Measurements from ENCODE around the gene MAD2L2. TPM values are rescaled to one million over a fixed set of nuclear protein-coding genes. Genes with fewer than 3 reads are reported as not detected.
"Not testable (repeated sequence)": the region's sequence is repeated elsewhere in the genome, so short reads cannot be mapped to it uniquely, and the experiment has no call there.

MAD2L2 gene
- total RNA-seq, 2 experiments from 2014 or later = 68.7 to 73.3 TPM

DNA sequence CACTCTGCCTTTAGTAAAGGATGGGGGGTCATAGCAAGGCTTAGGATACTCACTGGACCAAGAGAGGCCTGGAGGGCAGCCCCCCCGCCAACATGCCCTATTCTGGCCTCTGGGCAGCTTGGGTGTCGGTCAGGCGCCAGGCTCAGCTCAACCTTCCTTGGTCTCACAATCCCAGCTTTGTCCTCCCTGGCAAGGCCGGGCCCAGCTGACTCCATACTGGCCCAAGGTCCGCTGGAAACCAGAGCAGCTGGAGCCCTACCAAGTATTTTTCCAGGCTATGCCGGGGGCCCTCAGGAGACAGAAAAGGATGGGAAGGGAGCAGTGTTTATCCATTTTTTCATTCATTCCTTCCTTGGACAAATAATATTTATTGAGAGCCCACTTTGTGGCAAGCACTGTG is 32.9 kb downstream of the MAD2L2 start:
- no peak for DNase-seq
- CTCF ChIA-PET = interaction anchor here (1.6 to 4.7 kb wide), 3 partner anchors 14 to 610 kb away, joined by 5 to 55 read pairs (median 8); partner anchors contain the start of gene FBXO6
- Mint-ChIP-seq H3K9me3 (no peaks in the 10 kb centered on the region), H3K27ac (no peak overlapping the region), H3K4me3 (no peak overlapping the region), H3K4me1 (peaks cover 22% of the 10 kb centered on the region), H3K36me3 (ENCODE audit: low read depth) (no peaks in the 10 kb centered on the region), H3K27me3 (peaks cover 14% of the 10 kb centered on the region)
- POLR2A ChIA-PET = no interaction called here

DNA sequence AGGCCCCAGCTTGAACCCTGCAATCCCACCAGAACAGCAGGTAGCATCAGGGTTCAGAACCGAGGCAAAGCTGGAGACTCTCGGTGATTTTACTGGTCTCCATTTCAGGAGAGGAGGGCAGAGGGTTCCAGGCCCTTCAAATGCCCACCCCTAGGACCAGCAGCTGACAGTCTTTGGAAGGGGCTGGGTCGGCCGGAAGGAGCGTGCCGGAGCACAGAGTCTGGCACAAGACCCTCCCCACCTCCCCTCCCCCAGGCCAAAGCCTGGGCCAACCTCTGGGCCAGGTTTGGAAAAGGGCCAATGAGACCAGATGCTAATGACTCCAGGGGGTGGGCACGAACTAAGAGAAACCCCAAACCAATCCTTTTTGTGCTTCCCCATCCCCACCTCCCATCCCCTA is 33.6 kb downstream of the MAD2L2 start:
- ChIA-PET CTCF (interaction anchor here (0.9 to 4.7 kb wide), 2 partner anchors 15 to 43 kb away, joined by 3 to 55 read pairs; partner anchors contain the start of gene FBXO6), POLR2A (no interaction called here)
- H3K27ac Mint-ChIP-seq = no peak overlapping the region
- peaks cover 22% of the 10 kb centered on the region for H3K4me1 Mint-ChIP-seq
- H3K36me3 Mint-ChIP-seq (ENCODE audit: low read depth) = no peaks in the 10 kb centered on the region
- DNase-seq = no peak
- H3K9me3 Mint-ChIP-seq = no peaks in the 10 kb centered on the region
- H3K4me3 Mint-ChIP-seq = no peak overlapping the region
- peaks cover 13% of the 10 kb centered on the region for H3K27me3 Mint-ChIP-seq

DNA sequence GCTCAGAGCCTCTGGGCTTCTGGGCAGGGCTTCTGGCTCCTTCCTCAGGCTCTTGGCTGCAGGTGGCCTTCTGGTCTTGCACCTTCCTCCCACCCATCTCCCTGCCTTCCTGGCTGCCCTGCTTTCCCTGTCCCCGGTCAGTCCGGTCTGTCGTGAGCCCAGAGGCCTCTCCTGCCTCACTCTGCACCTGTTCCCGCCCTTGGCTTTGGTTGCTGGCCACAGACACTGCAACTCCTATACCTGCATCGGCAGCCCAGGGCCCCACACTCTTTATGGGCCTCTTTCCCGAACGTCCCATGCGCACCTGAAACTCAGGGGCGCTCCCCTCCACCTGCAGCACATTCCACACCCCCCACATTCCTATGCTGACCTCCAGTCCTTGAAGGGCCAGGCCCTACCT is 34.6 kb downstream of the MAD2L2 start:
- ChIA-PET POLR2A (no interaction called here), CTCF (interaction anchor here (0.6 to 1.8 kb wide), 10 partner anchors 9 to 618 kb away, joined by 3 to 9 read pairs (median 6); partner anchors contain the start of genes FBXO6 and MAD2L2)
- Mint-ChIP-seq H3K4me1 (peaks cover 21% of the 10 kb centered on the region), H3K9me3 (no peaks in the 10 kb centered on the region), H3K27me3 (peaks cover 8% of the 10 kb centered on the region), H3K27ac (no peak overlapping the region), H3K4me3 (no peak overlapping the region), H3K36me3 (ENCODE audit: low read depth) (no peaks in the 10 kb centered on the region)
- DNase-seq = no peak

DNA sequence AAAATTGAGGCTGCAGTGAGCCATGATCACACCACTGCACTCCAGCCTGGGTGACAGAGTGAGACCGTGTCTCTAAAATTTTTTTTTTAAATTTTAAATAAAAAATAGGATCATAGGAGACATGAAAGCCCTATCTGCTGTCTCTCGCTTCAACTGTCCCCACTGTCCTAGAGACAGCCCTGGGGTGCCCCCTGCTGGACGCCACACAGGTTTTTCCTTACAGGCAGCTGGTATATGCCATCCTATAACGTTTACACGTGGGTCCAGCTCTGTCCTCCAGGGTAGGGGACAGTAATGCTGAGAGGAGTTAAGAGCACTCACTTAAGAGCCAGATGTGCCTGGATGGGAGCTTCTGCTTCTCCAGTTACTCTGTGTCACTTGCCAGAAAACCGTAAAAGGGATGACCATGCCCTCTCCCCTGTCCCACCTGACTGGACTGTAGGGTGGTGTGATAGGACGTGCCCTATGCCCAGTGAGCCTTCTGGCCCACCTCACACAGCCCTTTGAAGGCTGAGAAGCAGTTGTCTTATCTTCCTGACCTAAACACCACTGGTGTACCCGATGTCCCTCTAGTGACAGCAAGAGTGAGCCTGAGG is 35.2 kb downstream of the MAD2L2 start:
- Mint-ChIP-seq H3K27me3 (peaks cover 4% of the 10 kb centered on the region), H3K4me3 (no peak overlapping the region), H3K36me3 (ENCODE audit: low read depth) (no peaks in the 10 kb centered on the region), H3K4me1 (peaks cover 15% of the 10 kb centered on the region), H3K9me3 (no peaks in the 10 kb centered on the region), H3K27ac (no peak overlapping the region)
- ChIA-PET POLR2A (no interaction called here), CTCF (interaction anchor here (0.5 to 1.8 kb wide), 11 partner anchors 8 to 617 kb away, joined by 3 to 9 read pairs (median 5); partner anchors contain the start of genes FBXO6 and MAD2L2)
- DNase-seq = peak; percentile 87

DNA sequence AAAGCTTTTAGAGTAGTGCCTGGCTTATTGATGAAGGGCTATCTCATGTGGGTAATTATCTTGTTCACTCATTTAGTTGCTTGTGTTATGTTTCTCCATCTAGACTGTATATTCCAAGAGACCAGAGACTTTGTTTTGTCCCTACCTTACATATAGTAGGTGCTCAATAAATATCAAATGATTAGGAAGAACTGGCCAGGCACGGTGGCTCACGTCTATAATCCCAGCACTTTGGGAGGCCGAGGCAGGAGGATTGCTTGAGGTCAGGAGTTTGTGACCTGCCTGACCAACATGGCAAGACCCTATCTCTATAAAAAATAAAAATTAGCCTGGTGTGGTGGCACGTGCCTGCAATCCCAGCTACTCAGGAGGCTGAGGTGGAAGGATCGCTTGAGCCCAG is 35.7 kb downstream of the MAD2L2 start:
- peaks cover 5% of the 10 kb centered on the region for H3K27me3 Mint-ChIP-seq
- ChIA-PET CTCF (interaction anchor here (0.5 to 1.8 kb wide), 8 partner anchors 8 to 385 kb away, joined by 3 to 9 read pairs (median 5); partner anchors contain the start of gene FBXO6), POLR2A (no interaction called here)
- no peak overlapping the region for H3K4me3 Mint-ChIP-seq
- no peak overlapping the region for H3K27ac Mint-ChIP-seq
- DNase-seq = no peak
- H3K9me3 Mint-ChIP-seq = no peaks in the 10 kb centered on the region
- H3K4me1 Mint-ChIP-seq = peaks cover 12% of the 10 kb centered on the region
- H3K36me3 Mint-ChIP-seq (ENCODE audit: low read depth) = no peaks in the 10 kb centered on the region

DNA sequence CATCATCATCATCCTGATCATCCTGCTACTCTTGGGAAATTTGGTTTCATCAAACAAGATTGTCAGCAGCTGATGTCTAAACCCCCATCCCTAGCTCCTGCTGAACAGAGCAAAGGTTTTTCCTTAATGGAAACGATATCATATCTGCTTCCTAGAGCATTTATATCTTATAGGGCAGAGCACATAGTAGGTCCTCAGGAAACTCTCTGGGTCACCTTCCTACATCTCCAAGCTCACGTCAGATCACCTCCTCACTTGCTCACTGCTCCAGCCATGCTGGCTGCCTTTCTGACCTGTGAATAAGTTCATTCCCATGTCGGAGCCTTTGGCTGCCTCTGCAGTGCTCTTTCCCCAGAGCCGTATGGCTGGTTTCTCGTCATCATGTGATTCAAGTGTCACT is 37.2 kb downstream of the MAD2L2 start:
- CTCF ChIA-PET = interaction anchor here (1.2 to 3.0 kb wide), 5 partner anchors 20 to 606 kb away, joined by 4 to 15 read pairs (median 9); partner anchors contain the start of gene FBXO6
- no peaks in the 10 kb centered on the region for H3K9me3 Mint-ChIP-seq

DNA sequence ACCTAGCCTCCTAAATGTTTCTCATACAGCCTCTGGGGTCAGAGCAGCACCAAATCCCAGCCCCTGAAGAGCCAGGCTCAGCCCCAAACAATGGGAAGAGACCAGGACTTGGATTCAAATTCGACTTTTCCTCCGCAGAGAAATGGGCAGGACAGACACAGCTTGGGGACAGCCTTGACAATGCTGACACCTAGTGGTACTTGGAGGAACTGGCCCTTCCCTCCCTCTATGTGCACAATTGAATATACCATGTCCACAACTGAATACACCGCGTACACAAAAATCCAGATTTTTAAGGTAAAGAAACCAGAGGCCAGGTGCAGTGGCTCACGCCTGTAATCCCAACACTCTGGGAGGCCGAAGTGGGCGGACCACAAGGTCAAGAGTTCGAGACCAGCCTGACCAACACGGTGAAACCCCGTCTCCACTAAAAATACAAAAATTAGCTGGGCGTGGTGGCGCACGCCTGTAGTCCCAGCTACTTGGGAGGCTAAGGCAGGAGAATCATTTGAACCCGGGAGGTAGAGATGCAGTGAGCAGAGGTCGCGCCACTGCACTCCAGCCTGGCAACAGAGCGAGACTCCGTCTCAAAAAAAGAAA is 38.4 kb downstream of the MAD2L2 start:
- POLR2A ChIA-PET, H3K27ac Mint-ChIP-seq, H3K4me3 Mint-ChIP-seq: not testable (repeated sequence)

More for the DNA sequence above, 37.2 kb downstream of the MAD2L2 start:
- H3K4me3 Mint-ChIP-seq = no peak overlapping the region
- H3K36me3 Mint-ChIP-seq (ENCODE audit: low read depth) = no peaks in the 10 kb centered on the region
- H3K27me3 Mint-ChIP-seq = peaks cover 2% of the 10 kb centered on the region
- POLR2A ChIA-PET = no interaction called here
- DNase-seq = no peak
- H3K27ac Mint-ChIP-seq = no peak overlapping the region
- peaks cover 2% of the 10 kb centered on the region for H3K4me1 Mint-ChIP-seq

DNA sequence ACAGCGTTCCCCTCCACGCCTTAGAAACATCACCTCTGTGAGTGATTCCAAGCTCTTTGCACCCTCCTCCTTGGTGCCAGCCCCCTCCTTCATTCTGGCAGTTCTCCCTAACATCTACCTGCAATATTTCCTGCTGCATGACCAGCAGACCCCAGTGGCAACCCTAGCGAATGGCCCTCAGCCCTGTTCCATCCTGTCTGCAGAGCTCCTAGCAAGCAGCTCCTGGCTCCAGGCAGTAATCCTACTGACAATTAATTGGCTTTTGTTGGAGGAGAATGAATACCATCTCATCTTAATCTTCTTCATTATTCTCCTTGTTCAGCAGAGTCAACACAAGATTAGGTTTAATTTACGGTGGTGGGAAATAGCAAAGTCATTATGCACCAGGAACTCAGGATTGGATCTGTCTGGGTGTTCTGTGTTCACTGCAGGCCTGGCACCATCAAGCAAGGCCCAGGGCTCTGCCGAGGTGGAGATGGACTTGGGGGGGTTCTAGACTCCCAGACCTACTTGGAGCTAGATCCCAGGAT is 39.1 kb downstream of the MAD2L2 start:
- ChIA-PET CTCF (interaction anchor here (0.6 to 3.0 kb wide), 14 partner anchors 9 to 608 kb away, joined by 3 to 18 read pairs (median 3); partner anchors contain the start of genes FBXO2 and FBXO6), POLR2A (no interaction called here)
- no peaks in the 10 kb centered on the region for H3K36me3 Mint-ChIP-seq (ENCODE audit: low read depth)
- no peak overlapping the region for H3K27ac Mint-ChIP-seq
- no peak for DNase-seq
- no peak overlapping the region for H3K4me3 Mint-ChIP-seq
- H3K27me3 Mint-ChIP-seq = peaks cover 2% of the 10 kb centered on the region
- no peaks in the 10 kb centered on the region for H3K9me3 Mint-ChIP-seq
- H3K4me1 Mint-ChIP-seq = no peaks in the 10 kb centered on the region

More for the DNA sequence above, 38.4 kb downstream of the MAD2L2 start:
- peak; percentile 79 for DNase-seq
- CTCF ChIA-PET = interaction anchor here (0.6 to 3.0 kb wide), 13 partner anchors 10 to 606 kb away, joined by 3 to 18 read pairs (median 3); partner anchors contain the start of genes FBXO2 and FBXO6
- H3K36me3 Mint-ChIP-seq (ENCODE audit: low read depth); H3K9me3 Mint-ChIP-seq; H3K27me3 Mint-ChIP-seq; H3K4me1 Mint-ChIP-seq: not testable (repeated sequence)

DNA sequence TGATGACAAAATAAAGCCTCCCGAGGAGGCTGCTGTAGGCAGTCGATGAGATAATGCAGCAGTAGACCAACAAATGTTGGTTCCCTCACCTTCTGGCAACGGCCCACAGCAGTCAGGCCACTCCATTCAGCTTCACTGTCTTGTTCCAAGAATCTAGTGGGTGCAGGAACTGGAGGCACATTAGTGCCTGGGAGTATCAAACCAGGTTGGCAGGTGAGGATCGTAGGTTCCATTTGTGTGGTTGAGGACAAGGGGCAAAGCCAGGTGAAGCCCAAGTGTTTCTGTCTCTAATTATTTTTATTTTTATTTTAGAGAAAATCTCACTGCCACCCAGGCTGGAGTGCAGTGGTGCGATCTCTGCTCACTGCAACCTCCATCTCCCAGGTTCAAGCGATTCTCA is 40.0 kb downstream of the MAD2L2 start:
- H3K36me3 Mint-ChIP-seq (ENCODE audit: low read depth) = no peaks in the 10 kb centered on the region
- H3K4me3 Mint-ChIP-seq = no peak overlapping the region
- ChIA-PET POLR2A (no interaction called here), CTCF (interaction anchor here (1.1 to 3.0 kb wide), 4 partner anchors 8 to 607 kb away, joined by 3 to 18 read pairs (median 6); partner anchors contain the start of gene FBXO6)
- H3K9me3 Mint-ChIP-seq = no peaks in the 10 kb centered on the region
- DNase-seq = no peak
- H3K4me1 Mint-ChIP-seq = no peaks in the 10 kb centered on the region
- H3K27ac Mint-ChIP-seq = no peak overlapping the region
- H3K27me3 Mint-ChIP-seq = peaks cover 2% of the 10 kb centered on the region

DNA sequence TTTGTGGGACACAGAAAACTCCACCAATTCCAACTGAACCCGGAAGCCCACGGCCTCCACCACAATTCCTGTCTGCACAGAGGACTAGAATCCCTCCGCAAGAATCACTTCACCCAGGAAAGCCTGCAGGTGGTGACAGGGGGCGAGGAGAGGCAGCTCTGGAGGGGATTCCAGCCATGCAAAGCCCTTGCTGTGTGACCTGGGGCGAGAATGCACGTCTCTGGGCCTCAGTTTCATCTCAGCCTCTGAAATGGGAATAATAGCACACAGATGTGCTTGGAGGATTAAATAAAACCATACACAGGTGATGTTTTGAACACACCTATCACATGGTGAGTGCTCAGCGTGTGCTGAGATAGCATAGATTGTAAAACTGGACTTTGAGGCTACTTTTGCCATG is 40.8 kb downstream of the MAD2L2 start:
- Mint-ChIP-seq H3K4me1 (no peaks in the 10 kb centered on the region), H3K36me3 (ENCODE audit: low read depth) (no peaks in the 10 kb centered on the region), H3K9me3 (no peaks in the 10 kb centered on the region), H3K4me3 (no peak overlapping the region), H3K27ac (no peak overlapping the region), H3K27me3 (peaks cover 2% of the 10 kb centered on the region)
- ChIA-PET POLR2A (no interaction called here), CTCF (interaction anchor here (2.7 kb wide), 1 partner anchor 603 kb away, joined by 18 read pairs; no protein-coding TSS in a partner anchor)
- DNase-seq = no peak

DNA sequence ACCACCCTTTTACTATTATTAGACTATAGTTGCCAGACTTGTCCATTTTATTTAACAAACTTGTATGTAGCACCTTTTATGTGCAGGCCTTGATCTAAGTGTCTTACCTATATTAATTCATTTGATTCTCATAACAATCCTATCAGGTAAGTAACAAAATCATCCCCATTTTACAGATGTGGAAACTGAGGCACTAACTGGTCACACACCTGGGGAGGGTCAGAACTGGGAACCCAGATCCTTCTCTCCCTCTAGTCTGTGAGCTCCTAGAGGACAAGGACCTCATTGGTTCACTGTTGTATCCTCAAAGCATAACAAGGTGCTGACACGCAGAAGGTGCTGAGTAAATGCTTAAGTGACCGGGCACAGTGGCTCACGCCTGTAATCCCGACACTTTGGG is 41.6 kb downstream of the MAD2L2 start:
- ChIA-PET POLR2A (no interaction called here), CTCF (interaction anchor here (0.5 kb wide), 1 partner anchor 376 kb away, joined by 3 read pairs; no protein-coding TSS in a partner anchor)
- no peak overlapping the region for H3K4me3 Mint-ChIP-seq
- no peak for DNase-seq
- no peaks in the 10 kb centered on the region for H3K4me1 Mint-ChIP-seq
- no peak overlapping the region for H3K27ac Mint-ChIP-seq
- no peaks in the 10 kb centered on the region for H3K36me3 Mint-ChIP-seq (ENCODE audit: low read depth)
- peaks cover 2% of the 10 kb centered on the region for H3K27me3 Mint-ChIP-seq
- H3K9me3 Mint-ChIP-seq = no peaks in the 10 kb centered on the region

DNA sequence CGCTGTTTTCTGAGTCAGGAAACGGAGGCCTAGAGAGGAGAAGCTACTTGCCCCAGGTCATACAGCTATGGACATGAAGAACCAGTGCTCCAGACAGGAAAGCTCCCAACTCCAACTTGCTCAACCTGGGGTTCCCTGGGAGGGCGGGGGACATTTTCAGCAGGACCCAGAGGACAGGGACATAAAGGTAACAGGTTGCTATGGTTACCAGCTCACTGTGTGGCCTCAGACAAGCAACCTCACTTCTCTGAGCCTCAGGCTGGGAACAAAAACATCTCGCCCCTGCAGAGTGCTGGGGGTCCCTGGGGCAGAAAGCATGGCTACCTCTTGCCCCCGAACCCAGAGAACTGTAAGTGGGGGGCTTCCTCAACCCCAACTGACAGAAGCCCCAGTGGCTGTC is 42.8 kb downstream of the MAD2L2 start:
- ChIA-PET POLR2A (no interaction called here), CTCF (interaction anchor here (0.7 to 4.8 kb wide), 3 partner anchors 8 to 600 kb away, joined by 3 to 17 read pairs (median 3); no protein-coding TSS in a partner anchor)
- Mint-ChIP-seq H3K27me3 (peaks cover 2% of the 10 kb centered on the region), H3K36me3 (ENCODE audit: low read depth) (no peaks in the 10 kb centered on the region), H3K4me3 (no peak overlapping the region), H3K9me3 (no peaks in the 10 kb centered on the region), H3K4me1 (no peaks in the 10 kb centered on the region), H3K27ac (no peak overlapping the region)
- DNase-seq = no peak
